ENCODE measurements around the gene HBS1L.

DNA sequence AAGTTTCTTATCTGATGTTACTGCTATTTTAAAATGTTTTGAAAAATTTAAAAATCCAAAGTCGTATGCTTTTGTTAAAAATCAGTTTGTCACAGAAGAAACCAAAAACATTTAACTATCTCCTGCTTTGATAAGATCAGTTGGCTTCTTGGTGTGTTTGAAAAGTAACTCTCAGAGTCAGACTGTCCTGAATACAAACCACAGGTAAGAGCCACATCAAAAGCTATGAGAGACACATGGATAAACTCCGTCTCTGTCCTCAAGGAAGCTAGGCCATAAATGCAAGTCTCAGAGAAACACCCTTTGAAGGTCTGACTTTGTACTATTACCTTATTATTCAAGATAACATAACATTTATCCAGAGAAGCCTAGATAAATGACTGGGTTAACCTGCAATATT, 7.7 kb downstream of the HBS1L start:
- TF ChIP-seq, protein P1, sequence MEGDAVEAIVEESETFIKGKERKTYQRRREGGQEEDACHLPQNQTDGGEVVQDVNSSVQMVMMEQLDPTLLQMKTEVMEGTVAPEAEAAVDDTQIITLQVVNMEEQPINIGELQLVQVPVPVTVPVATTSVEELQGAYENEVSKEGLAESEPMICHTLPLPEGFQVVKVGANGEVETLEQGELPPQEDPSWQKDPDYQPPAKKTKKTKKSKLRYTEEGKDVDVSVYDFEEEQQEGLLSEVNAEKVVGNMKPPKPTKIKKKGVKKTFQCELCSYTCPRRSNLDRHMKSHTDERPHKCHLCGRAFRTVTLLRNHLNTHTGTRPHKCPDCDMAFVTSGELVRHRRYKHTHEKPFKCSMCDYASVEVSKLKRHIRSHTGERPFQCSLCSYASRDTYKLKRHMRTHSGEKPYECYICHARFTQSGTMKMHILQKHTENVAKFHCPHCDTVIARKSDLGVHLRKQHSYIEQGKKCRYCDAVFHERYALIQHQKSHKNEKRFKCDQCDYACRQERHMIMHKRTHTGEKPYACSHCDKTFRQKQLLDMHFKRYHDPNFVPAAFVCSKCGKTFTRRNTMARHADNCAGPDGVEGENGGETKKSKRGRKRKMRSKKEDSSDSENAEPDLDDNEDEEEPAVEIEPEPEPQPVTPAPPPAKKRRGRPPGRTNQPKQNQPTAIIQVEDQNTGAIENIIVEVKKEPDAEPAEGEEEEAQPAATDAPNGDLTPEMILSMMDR (IDR thresholded peaks at IDR 0.05) = no peak
- no peak for TF ChIP-seq POLR2A (IDR thresholded peaks at IDR 0.05)
